Fibroblast of lung (primary cell): Measurements from ENCODE around the gene CALN1. TPM values are rescaled to one million over a fixed set of nuclear protein-coding genes. Genes with fewer than 3 reads are reported as not detected.

ENCODE experiments used
- DNase-seq, 2 donors: peaks; one replicate each; pipeline versions ENCODE4 v3.0.0 to v3.0.0-alpha.2; 2010; ENCODE audit warnings: low read depth in 2 of 2
- H2AFZ ChIP-seq: 2 replicates; pipeline ENCODE4 v1.5.1; 2012; ENCODE audit warnings: low read length, control low read depth, inconsistent platforms
- H3K27ac ChIP-seq: 2 replicates; pipeline ENCODE4 v1.5.1; 2011; ENCODE audit warnings: low read length, control low read depth; ENCODE audit not compliant: insufficient read depth
- H3K27me3 ChIP-seq: 2 replicates; pipeline ENCODE4 v1.5.1; 2011; ENCODE audit warnings: mild to moderate bottlenecking, low read length; ENCODE audit not compliant: control insufficient read depth, insufficient read depth
- H3K36me3 ChIP-seq: 2 replicates; pipeline ENCODE4 v1.5.1; 2011; ENCODE audit warnings: low read length; ENCODE audit not compliant: control insufficient read depth, insufficient read depth
- H3K4me1 ChIP-seq: 2 replicates; pipeline ENCODE4 v1.5.1; 2011; ENCODE audit warnings: low read length; ENCODE audit not compliant: control insufficient read depth, insufficient read depth; ENCODE audit errors: extremely low read depth
- H3K4me2 ChIP-seq: 2 replicates; pipeline ENCODE4 v1.5.1; 2011; ENCODE audit warnings: low read length, control low read depth; ENCODE audit not compliant: insufficient read depth; ENCODE audit errors: extremely low read depth
- H3K4me3 ChIP-seq, 4 experiments: fragments of 200-600 bp in 1 of 4; sonication (generic) in 1 of 4; replicated peaks in 1 of 4; 2 replicates each; pipeline ENCODE4 v1.5.1; 2011 to 2016; ENCODE audit warnings: low read length in 4 of 4, low read depth in 3 of 4, mild to moderate bottlenecking in 3 of 4, control low read depth in 2 of 4, inconsistent platforms in 1 of 4, mixed read lengths in 1 of 4; ENCODE audit not compliant: insufficient read depth in 1 of 4; ENCODE audit errors: control extremely low read depth in 1 of 4
- H3K79me2 ChIP-seq: 2 replicates; pipeline ENCODE4 v1.5.1; 2012; ENCODE audit warnings: mild to moderate bottlenecking, low read length, inconsistent platforms; ENCODE audit not compliant: control insufficient read depth, insufficient read depth
- H3K9ac ChIP-seq: 2 replicates; pipeline ENCODE4 v1.5.1; 2011; ENCODE audit warnings: mild to moderate bottlenecking, low read length, control low read depth; ENCODE audit not compliant: insufficient read depth
- H3K9me3 ChIP-seq: 2 replicates; pipeline ENCODE4 v1.5.1; 2012; ENCODE audit warnings: low read depth, low read length; ENCODE audit not compliant: control insufficient read depth, insufficient read depth
- H4K20me1 ChIP-seq: 2 replicates; pipeline ENCODE4 v1.5.1; 2011; ENCODE audit warnings: low read length; ENCODE audit not compliant: control insufficient read depth, insufficient read depth; ENCODE audit errors: extremely low read depth
- CTCF ChIP-seq, 2 donors: IDR thresholded peaks in 1 of 2; conservative IDR thresholded peaks in 1 of 2; 1 replicate in 1 of 2; 2 replicates in 1 of 2; pipeline ENCODE4 v1.5.1; 2011 to 2012; ENCODE audit warnings: low read length in 2 of 2, control low read depth in 1 of 2, inconsistent platforms in 1 of 2, low read depth in 1 of 2, mild to moderate bottlenecking in 1 of 2
- EZH2 ChIP-seq: IDR thresholded peaks from 2 replicates; pipeline ENCODE4 v1.5.1; 2012; ENCODE audit warnings: low read length, control low read depth, mild to moderate bottlenecking; ENCODE audit errors: missing control alignments
- polyA plus RNA-seq, 2 donors: library from polyadenylated mRNA; depleted of rRNA in 1 of 2; stranded (reverse) in 1 of 2; unstranded in 1 of 2; fragments of >200 nt; gene quantifications; 2 replicates each; pipeline ENCODE4 v1.2.1, GENCODE V29; 2011 to 2012; ENCODE audit warnings: missing spikeins in 1 of 2
- total RNA-seq: library from RNA; depleted of rRNA; stranded (reverse); fragments of >200 nt; gene quantifications from 2 replicates; pipeline ENCODE4 v1.2.1, GENCODE V29; 2014

Gene CALN1
- total and polyA plus RNA-seq, 2 donors (not counting 1 experiment from before 2014, with no cell fraction given), result not detected

- no peak overlapping the region for H3K9ac ChIP-seq
- H2AFZ ChIP-seq, result no peak overlapping the region
- H3K27ac ChIP-seq, result no peak overlapping the region
- no peaks in the 10 kb centered on the region for H4K20me1 ChIP-seq
- H3K9me3 ChIP-seq, result no peaks in the 10 kb centered on the region
- no peak overlapping the region for H3K4me3 ChIP-seq
- no peaks in the 10 kb centered on the region for H3K4me1 ChIP-seq
- H3K4me2 ChIP-seq, result no peak overlapping the region
- no peaks in the 10 kb centered on the region for H3K79me2 ChIP-seq
- no peaks in the 10 kb centered on the region for H3K27me3 ChIP-seq
- no peak for DNase-seq
- no peak for TF ChIP-seq EZH2
- TF ChIP-seq CTCF (conservative IDR thresholded peaks at IDR 0.05 in 1 of 2, IDR thresholded peaks at IDR 0.05 in 1 of 2; ENCODE audit: low read depth in 1 of 2, low read length in 2 of 2), result no peak
- H3K36me3 ChIP-seq, result no peaks in the 10 kb centered on the region
Measured at GRCh38 chr7:72275382-72276070, 136.6 kb downstream of the CALN1 start.

GRCh38 chr7:72272479-72272878, 139.7 kb downstream of the CALN1 start:
- no peak overlapping the region for H2AFZ ChIP-seq
- no peak overlapping the region for H3K27ac ChIP-seq
- TF ChIP-seq CTCF (conservative IDR thresholded peaks at IDR 0.05 in 1 of 2, IDR thresholded peaks at IDR 0.05 in 1 of 2; ENCODE audit: low read depth in 1 of 2, low read length in 2 of 2) (no peak), EZH2 (no peak)
- no peak overlapping the region for H3K4me2 ChIP-seq
- no peaks in the 10 kb centered on the region for H3K27me3 ChIP-seq
- H3K9ac ChIP-seq, result no peak overlapping the region
- no peaks in the 10 kb centered on the region for H4K20me1 ChIP-seq
- H3K79me2 ChIP-seq, result no peaks in the 10 kb centered on the region
- no peaks in the 10 kb centered on the region for H3K9me3 ChIP-seq
- H3K4me3 ChIP-seq, result no peak overlapping the region
- H3K4me1 ChIP-seq, result no peaks in the 10 kb centered on the region
- H3K36me3 ChIP-seq, result no peaks in the 10 kb centered on the region
- no peak for DNase-seq

GRCh38 chr7:72268796-72269195, 143.3 kb downstream of the CALN1 start:
- TF ChIP-seq EZH2, result no peak
- TF ChIP-seq CTCF (conservative IDR thresholded peaks at IDR 0.05 in 1 of 2, IDR thresholded peaks at IDR 0.05 in 1 of 2; ENCODE audit: low read depth in 1 of 2, low read length in 2 of 2), result no peak
- no peaks in the 10 kb centered on the region for H3K79me2 ChIP-seq
- H3K4me1 ChIP-seq, result no peaks in the 10 kb centered on the region
- H3K9me3 ChIP-seq, result no peaks in the 10 kb centered on the region
- no peak overlapping the region for H3K9ac ChIP-seq
- no peak overlapping the region for H3K4me3 ChIP-seq
- H3K36me3 ChIP-seq, result no peaks in the 10 kb centered on the region
- no peak overlapping the region for H3K27ac ChIP-seq
- no peak for DNase-seq
- no peaks in the 10 kb centered on the region for H4K20me1 ChIP-seq
- no peak overlapping the region for H3K4me2 ChIP-seq
- no peak overlapping the region for H2AFZ ChIP-seq
- H3K27me3 ChIP-seq, result no peaks in the 10 kb centered on the region
